Gastrocnemius medialis (tissue), 4 donors: ENCODE results near the gene KCTD15. TPM values are rescaled to one million over a fixed set of nuclear protein-coding genes. Genes with fewer than 3 reads are reported as not detected.
"Not testable (repeated sequence)": the region's sequence is repeated elsewhere in the genome, so short reads cannot be mapped to it uniquely, and the experiment has no call there.

Experiments used
- ATAC-seq, 2 donors: fragments of 150-250 bp; one replicate each; pipeline ENCODE4 v1.9.1; 2016
- DNase-seq, 2 donors: peaks; one replicate each; pipeline ENCODE4 v3.0.0-alpha.2; 2019
- H3K27ac ChIP-seq, 4 donors: fragments of 200-600 bp; sonication (generic); 1 replicate in 1 of 4; 2 replicates in 3 of 4; pipeline ENCODE4 v1.5.1; 2016 to 2018; ENCODE audit warnings: mild to moderate bottlenecking in 2 of 4, moderate library complexity in 1 of 4
- H3K27me3 ChIP-seq, 3 donors: fragments of 200-600 bp; sonication (generic) in 2 of 3; 1 replicate in 1 of 3; 2 replicates in 2 of 3; pipeline versions ENCODE4 v1.5.1 to v1.6.0; 2016 to 2019; ENCODE audit warnings: mild to moderate bottlenecking in 1 of 3, moderate library complexity in 1 of 3
- H3K36me3 ChIP-seq, 2 donors: fragments of 200-600 bp; sonication (generic) in 1 of 2; one replicate each; pipeline ENCODE4 v1.5.1; 2017 to 2018
- H3K4me1 ChIP-seq, 2 donors: fragments of 200-600 bp; sonication (generic) in 1 of 2; one replicate each; pipeline ENCODE4 v1.5.1; 2016 to 2017; ENCODE audit warnings: mild to moderate bottlenecking in 2 of 2
- H3K4me3 ChIP-seq, 4 donors: fragments of 200-600 bp; sonication (generic) in 3 of 4; 1 replicate in 1 of 4; 2 replicates in 3 of 4; pipeline ENCODE4 v1.5.1; 2016 to 2019; ENCODE audit warnings: mild to moderate bottlenecking in 2 of 4
- H3K9me3 ChIP-seq, 3 donors: fragments of 200-600 bp; sonication (generic) in 2 of 3; 1 replicate in 1 of 3; 2 replicates in 2 of 3; pipeline ENCODE4 v1.5.1; 2016 to 2019
- CTCF ChIP-seq, 5 experiments: fragments of 450-650 bp in 3 of 5; fragments of 200-600 bp in 2 of 5; sonication (generic) in 2 of 5; IDR thresholded peaks in 4 of 5; conservative IDR thresholded peaks in 1 of 5; 1 replicate in 4 of 5; 2 replicates in 1 of 5; pipeline ENCODE4 v1.5.1; 2016 to 2019; ENCODE audit warnings: antibody characterized with exemption in 5 of 5, mild to moderate bottlenecking in 3 of 5, moderate library complexity in 3 of 5
- POLR2A ChIP-seq, 2 donors: fragments of 450-650 bp; IDR thresholded peaks; one replicate each; pipeline ENCODE4 v1.6.1; 2017; ENCODE audit warnings: antibody characterized with exemption in 2 of 2, mild to moderate bottlenecking in 2 of 2, moderate library complexity in 2 of 2
- in situ Hi-C, 4 donors: fragments of 200-750 bp; cut with MboI; loops; one replicate each; pipeline versions ENCODE4 v1.15.0 to v1.8.0; 2017; ENCODE audit warnings: low sequenced_read_pairs in 4 of 4
- intact Hi-C: fragments of 100-400 bp; cut with DNase I; formaldehyde crosslinking; loops from one replicate; pipeline ENCODE4 v1.15.1; 2023; ENCODE audit warnings: low total_unique reads
- total RNA-seq, 4 donors: library from RNA; depleted of rRNA; stranded (reverse); fragments of >200 nt; gene quantifications; one replicate each; pipeline versions ENCODE4 v1.1.0 to v1.2.3, GENCODE V29; 2016

The KCTD15 gene
- total RNA-seq, 4 donors from 2014 or later: 1.9 to 14.8 (median 5.8) TPM

- in situ Hi-C loops: no loop called here
- H3K4me3 ChIP-seq: no peak overlapping the region
- H3K9me3 ChIP-seq: no peaks in the 10 kb centered on the region
- intact Hi-C loops: no loop called here
- H3K27me3 ChIP-seq: peaks cover 0 to 6% (median 0%) of the 10 kb centered on the region in 3 donors
- no peaks in the 10 kb centered on the region for H3K36me3 ChIP-seq
- no peak overlapping the region for H3K27ac ChIP-seq
- TF ChIP-seq POLR2A (IDR thresholded peaks at IDR 0.05) (no peak), CTCF (IDR thresholded peaks at IDR 0.05 in 4 of 5, conservative IDR thresholded peaks at IDR 0.05 in 1 of 5) (no peak)
- DNase-seq (no peak), ATAC-seq (no peak)
- H3K4me1 ChIP-seq: peaks cover 0 to 4% of the 10 kb centered on the region in 2 donors
These were observed 19.0 kb downstream of the KCTD15 start for GRCh38 chr19:33815380-33816340.

- Histone ChIP-seq H3K4me3 (no peak overlapping the region), H3K4me1 (peaks cover 0 to 4% of the 10 kb centered on the region in 2 donors), H3K27ac (no peak overlapping the region), H3K36me3 (no peaks in the 10 kb centered on the region), H3K27me3 (peaks cover 0 to 6% (median 3%) of the 10 kb centered on the region in 3 donors), H3K9me3 (no peaks in the 10 kb centered on the region)
- DNase-seq (no peak), ATAC-seq (no peak)
- TF ChIP-seq CTCF (IDR thresholded peaks at IDR 0.05 in 4 of 5, conservative IDR thresholded peaks at IDR 0.05 in 1 of 5) (no peak), POLR2A (IDR thresholded peaks at IDR 0.05) (no peak)
- in situ Hi-C loops: no loop called here
- intact Hi-C loops: no loop called here
These were observed 21.7 kb downstream of the KCTD15 start for GRCh38 chr19:33818411-33818810.

- ATAC-seq, H3K36me3 ChIP-seq, in situ Hi-C loops, intact Hi-C loops, H3K27me3 ChIP-seq, H3K9me3 ChIP-seq, H3K4me1 ChIP-seq, H3K4me3 ChIP-seq, DNase-seq: not testable (repeated sequence)
- H3K27ac ChIP-seq: peak overlapping the region in 3 of 4 donors; percentile 62 to 70 (median 66)
These were observed 22.4 kb downstream of the KCTD15 start for GRCh38 chr19:33819078-33819477.

GRCh38 chr19:33819506-33819879 lies 22.8 kb downstream of the KCTD15 start:
- ATAC-seq (no peak), DNase-seq (no peak)
- Histone ChIP-seq H3K36me3 (no peaks in the 10 kb centered on the region), H3K4me3 (peak overlapping the region; percentile 28 to 52 (median 48)), H3K9me3 (no peaks in the 10 kb centered on the region), H3K27ac (peak overlapping the region; percentile 62 to 70 (median 64)), H3K27me3 (peaks cover 0 to 6% (median 3%) of the 10 kb centered on the region in 3 donors), H3K4me1 (peaks cover 0 to 4% of the 10 kb centered on the region in 2 donors)
- TF ChIP-seq POLR2A (IDR thresholded peaks at IDR 0.05) (no peak), CTCF (IDR thresholded peaks at IDR 0.05 in 4 of 5, conservative IDR thresholded peaks at IDR 0.05 in 1 of 5) (no peak)
- in situ Hi-C loops (no loop called here), intact Hi-C loops (no loop called here)
